HCT116 (cell line): ENCODE results near the gene INPP4A. TPM values are rescaled to one million over a fixed set of nuclear protein-coding genes. Genes with fewer than 3 reads are reported as not detected.

ENCODE experiments used
- ATAC-seq: fragments of 200-7000 bp; cut with Tn5 transposase; 2 replicates; pipeline ENCODE4 v1.9.1; 2020; ENCODE audit warnings: mild to moderate bottlenecking, moderate library complexity
- BruUV-seq: library from RNA; stranded (reverse); fragments of 400-500 nt; replicated peaks from 2 replicates; lab custom pipeline; 2021; lab: Mats Ljungman, UMichigan
- CTCF ChIA-PET: fragments of 300-600 bp; sonication (Branson Sonifier 250); formaldehyde crosslinking; loops from one replicate; lab custom pipeline; 2021; ENCODE audit warnings: antibody characterized with exemption; lab: Charles Lee
- POLR2A ChIA-PET: fragments of 300-600, 350-600 bp; sonication (Branson Sonifier 250); formaldehyde crosslinking; loops from one replicate; lab custom pipeline; 2021; ENCODE audit warnings: antibody characterized with exemption; lab: Charles Lee
- RAD21 ChIA-PET, 2 experiments: fragments of 300-600 bp; sonication (Branson Sonifier 250); formaldehyde crosslinking; loops; one replicate each; lab custom pipeline; 2023; ENCODE audit warnings: low total read pairs in 2 of 2; ENCODE audit not compliant: uncharacterized antibody in 2 of 2, unreplicated experiment in 2 of 2, low non-redundant PET in 1 of 2; lab: Charles Lee
- DNase-seq: peaks from one replicate; pipeline ENCODE4 v3.0.0-alpha.2; 2010; ENCODE audit warnings: low read depth, low spot score
- H2AFZ ChIP-seq: fragments of 200-600 bp; shearing (Covaris generic), sonication (generic); 2 replicates; pipeline ENCODE4 v1.6.1; 2017; ENCODE audit warnings: low read depth, mixed run types, mixed read lengths, antibody characterized with exemption, low read length; ENCODE audit not compliant: poor library complexity, severe bottlenecking
- H3K27ac ChIP-seq: 2 replicates; pipeline ENCODE4 v1.5.1; 2012; ENCODE audit warnings: low read depth, low read length
- H3K27me3 ChIP-seq: fragments of 200-600 bp; sonication (generic); 2 replicates; pipeline ENCODE4 v1.6.1; 2016; ENCODE audit warnings: mixed run types, low read length, mixed read lengths; ENCODE audit not compliant: insufficient read depth
- H3K36me3 ChIP-seq, 2 experiments: fragments of 200-500 bp in 1 of 2; fragments of 200-600 bp in 1 of 2; sonication (Bioruptor generic) in 1 of 2; sonication (generic) in 1 of 2; 2 replicates each; pipeline versions ENCODE4 v1.5.1 to v1.6.1; 2014 to 2016; ENCODE audit warnings: low read length in 2 of 2, inconsistent platforms in 1 of 2, mixed read lengths in 1 of 2, mixed run types in 1 of 2; ENCODE audit not compliant: insufficient read depth in 2 of 2, control insufficient read depth in 1 of 2
- H3K4me1 ChIP-seq, 2 experiments: fragments of 200-600 bp in 1 of 2; sonication (generic) in 1 of 2; 2 replicates each; pipeline versions ENCODE4 v1.5.1 to v1.6.1; 2012 to 2017; ENCODE audit warnings: low read length in 2 of 2, inconsistent platforms in 1 of 2, mild to moderate bottlenecking in 1 of 2, mixed read lengths in 1 of 2, mixed run types in 1 of 2, moderate library complexity in 1 of 2; ENCODE audit not compliant: insufficient read depth in 2 of 2, control insufficient read depth in 1 of 2
- H3K4me2 ChIP-seq: fragments of 200-600 bp; sonication (generic); 2 replicates; pipeline ENCODE4 v1.6.1; 2017; ENCODE audit warnings: mixed run types, low read length, mixed read lengths
- H3K4me3 ChIP-seq, 2 experiments: fragments of 200-600 bp in 1 of 2; sonication (generic) in 1 of 2; replicated peaks in 1 of 2; 2 replicates each; pipeline ENCODE4 v1.5.1; 2011 to 2016; ENCODE audit warnings: low read length in 2 of 2, control low read depth in 1 of 2, low read depth in 1 of 2, mild to moderate bottlenecking in 1 of 2, mixed read lengths in 1 of 2, mixed run types in 1 of 2
- H3K79me2 ChIP-seq: fragments of 200-600 bp; sonication (generic); 2 replicates; pipeline ENCODE4 v1.6.1; 2017; ENCODE audit warnings: mild to moderate bottlenecking, mixed run types, low read length, moderate library complexity, mixed read lengths; ENCODE audit not compliant: insufficient read depth
- H3K9ac ChIP-seq: fragments of 200-600 bp; sonication (generic); 2 replicates; pipeline ENCODE4 v1.6.1; 2016; ENCODE audit warnings: low read length, mixed read lengths
- H3K9me2 ChIP-seq: fragments of 200-600 bp; sonication (generic), shearing (Covaris generic); 2 replicates; pipeline ENCODE4 v1.6.1; 2017; ENCODE audit warnings: mixed run types, mild to moderate bottlenecking, moderate library complexity; ENCODE audit not compliant: insufficient read depth
- H3K9me3 ChIP-seq, 2 experiments: fragments of 200-500 bp in 1 of 2; fragments of 200-600 bp in 1 of 2; sonication (Bioruptor generic) in 1 of 2; sonication (generic) in 1 of 2; 2 replicates each; pipeline ENCODE4 v1.6.1; 2014 to 2017; ENCODE audit warnings: low read length in 2 of 2, mixed read lengths in 2 of 2, inconsistent platforms in 1 of 2, low read depth in 1 of 2, mild to moderate bottlenecking in 1 of 2, mixed run types in 1 of 2, moderate library complexity in 1 of 2; ENCODE audit not compliant: control insufficient read depth in 1 of 2, insufficient read depth in 1 of 2
- H4K20me1 ChIP-seq: fragments of 200-600 bp; sonication (generic), shearing (Covaris generic); 2 replicates; pipeline ENCODE4 v1.6.1; 2017; ENCODE audit warnings: mixed run types, mild to moderate bottlenecking, moderate library complexity; ENCODE audit not compliant: insufficient read depth
- EGR1 ChIP-seq: IDR thresholded peaks from 2 replicates; pipeline ENCODE4 v1.6.1; 2012; ENCODE audit warnings: low read depth
- ELF1 ChIP-seq: IDR thresholded peaks from 2 replicates; pipeline ENCODE4 v1.6.1; 2012; ENCODE audit warnings: low read depth, borderline replicate concordance
- EZH2phosphoT487 ChIP-seq: fragments of 200-600 bp; IDR thresholded peaks from 2 replicates; pipeline ENCODE4 v1.6.1; 2018; ENCODE audit warnings: antibody characterized with exemption, borderline replicate concordance
- POLR2AphosphoS5 ChIP-seq: IDR thresholded peaks from 2 replicates; pipeline ENCODE4 v1.6.1; 2011; ENCODE audit warnings: mild to moderate bottlenecking, low read depth, low read length, moderate library complexity
- SP1 ChIP-seq: IDR thresholded peaks from 2 replicates; pipeline ENCODE4 v1.6.1; 2012; ENCODE audit warnings: low read depth
- YY1 ChIP-seq: IDR thresholded peaks from 2 replicates; pipeline ENCODE4 v1.6.1; 2011; ENCODE audit warnings: low read length, low read depth, moderate library complexity, mild to moderate bottlenecking; ENCODE audit not compliant: insufficient replicate concordance; ENCODE audit errors: extremely low read depth
- ZFX ChIP-seq: fragments of 450-650 bp; IDR thresholded peaks from 2 replicates; pipeline ENCODE4 v1.6.1; 2017
- ZNF274 ChIP-seq: fragments of 200-500 bp; sonication (Bioruptor generic); IDR thresholded peaks from 2 replicates; pipeline ENCODE4 v1.6.1; 2014; ENCODE audit warnings: mild to moderate bottlenecking, low read depth, low read length, inconsistent platforms
- intact Hi-C: fragments of 100-400 bp; cut with micrococcal nuclease; formaldehyde crosslinking; loops from 2 replicates; pipeline ENCODE4 v1.10.0; 2022
- total RNA-seq: library from RNA; stranded (reverse); gene quantifications from one replicate; pipeline ENCODE4 v1.2.1, GENCODE V29; 2021; ENCODE audit not compliant: unreplicated experiment
- TF ChIP-seq, protein P1 (sequence below): IDR thresholded peaks from 2 replicates; pipeline ENCODE4 v1.6.1; 2012
- TF ChIP-seq, protein P2 (sequence below), 3 experiments: fragments of 200-600 bp in 1 of 3; sonication (generic) in 1 of 3; IDR thresholded peaks in 2 of 3; conservative IDR thresholded peaks in 1 of 3; 2 replicates each; pipeline ENCODE4 v1.5.1; 2012 to 2017; ENCODE audit warnings: low read depth in 2 of 3, low read length in 2 of 3, antibody characterized with exemption in 1 of 3, borderline replicate concordance in 1 of 3, control low read depth in 1 of 3, mild to moderate bottlenecking in 1 of 3, mixed read lengths in 1 of 3, mixed run types in 1 of 3, moderate library complexity in 1 of 3; ENCODE audit not compliant: insufficient read depth in 1 of 3
- TF ChIP-seq, protein P3 (sequence below): IDR thresholded peaks from 2 replicates; pipeline ENCODE4 v1.6.1; 2011; ENCODE audit warnings: mild to moderate bottlenecking, low read length, moderate library complexity; ENCODE audit not compliant: insufficient replicate concordance; ENCODE audit errors: extremely low read depth

INPP4A gene
- total RNA-seq, 1 experiment from 2014 or later, result 18.5 TPM

DNA sequence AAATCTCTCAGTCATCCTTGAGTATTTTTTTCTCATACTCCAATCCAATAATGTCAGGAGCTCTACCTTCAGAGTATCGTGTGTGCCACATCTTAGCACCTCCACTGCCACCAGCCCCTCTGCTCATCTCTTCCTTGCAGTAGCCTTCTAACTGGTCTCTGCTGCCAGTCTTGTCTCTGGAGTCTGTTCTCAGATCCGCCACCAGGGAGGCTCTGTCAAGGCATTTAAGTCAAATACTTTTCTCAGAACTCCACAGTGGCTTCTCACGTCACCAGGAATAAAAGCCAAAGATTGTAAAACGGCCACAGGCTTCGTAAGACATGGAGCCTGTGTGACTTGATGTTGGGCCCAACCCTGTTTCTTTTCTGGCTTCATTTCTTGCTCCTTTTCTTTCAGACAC, 170.8 kb downstream of the INPP4A start:
- no peak overlapping the region for H2AFZ ChIP-seq
- intact Hi-C loops, result no loop called here
- H3K9ac ChIP-seq, result no peak overlapping the region
- H3K79me2 ChIP-seq, result peaks cover 11% of the 10 kb centered on the region
- H3K9me2 ChIP-seq, result no peaks in the 10 kb centered on the region
- peak; percentile 52; the same call in 1 of the 2 replicates for ATAC-seq
- H3K4me1 ChIP-seq, result no peaks in the 10 kb centered on the region
- no peak for DNase-seq
- no peak overlapping the region for H3K27ac ChIP-seq
- TF ChIP-seq, protein P1, sequence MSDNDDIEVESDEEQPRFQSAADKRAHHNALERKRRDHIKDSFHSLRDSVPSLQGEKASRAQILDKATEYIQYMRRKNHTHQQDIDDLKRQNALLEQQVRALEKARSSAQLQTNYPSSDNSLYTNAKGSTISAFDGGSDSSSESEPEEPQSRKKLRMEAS, result no peak
- TF ChIP-seq, protein P2, sequence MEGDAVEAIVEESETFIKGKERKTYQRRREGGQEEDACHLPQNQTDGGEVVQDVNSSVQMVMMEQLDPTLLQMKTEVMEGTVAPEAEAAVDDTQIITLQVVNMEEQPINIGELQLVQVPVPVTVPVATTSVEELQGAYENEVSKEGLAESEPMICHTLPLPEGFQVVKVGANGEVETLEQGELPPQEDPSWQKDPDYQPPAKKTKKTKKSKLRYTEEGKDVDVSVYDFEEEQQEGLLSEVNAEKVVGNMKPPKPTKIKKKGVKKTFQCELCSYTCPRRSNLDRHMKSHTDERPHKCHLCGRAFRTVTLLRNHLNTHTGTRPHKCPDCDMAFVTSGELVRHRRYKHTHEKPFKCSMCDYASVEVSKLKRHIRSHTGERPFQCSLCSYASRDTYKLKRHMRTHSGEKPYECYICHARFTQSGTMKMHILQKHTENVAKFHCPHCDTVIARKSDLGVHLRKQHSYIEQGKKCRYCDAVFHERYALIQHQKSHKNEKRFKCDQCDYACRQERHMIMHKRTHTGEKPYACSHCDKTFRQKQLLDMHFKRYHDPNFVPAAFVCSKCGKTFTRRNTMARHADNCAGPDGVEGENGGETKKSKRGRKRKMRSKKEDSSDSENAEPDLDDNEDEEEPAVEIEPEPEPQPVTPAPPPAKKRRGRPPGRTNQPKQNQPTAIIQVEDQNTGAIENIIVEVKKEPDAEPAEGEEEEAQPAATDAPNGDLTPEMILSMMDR (IDR thresholded peaks at IDR 0.05 in 2 of 3, conservative IDR thresholded peaks at IDR 0.05 in 1 of 3; ENCODE audit: borderline replicate concordance in 1 of 3, insufficient read depth in 1 of 3, low read depth in 2 of 3, low read length in 2 of 3), result peak in 2 of 3 experiments; percentile 26 to 30; a peak in 2 of 6 replicates
- CTCF ChIA-PET, result no interaction called here
- no TSS peak for BruUV-seq
- no peaks in the 10 kb centered on the region for H3K9me3 ChIP-seq
- H4K20me1 ChIP-seq, result no peaks in the 10 kb centered on the region
- H3K4me2 ChIP-seq, result no peak overlapping the region
- RAD21 ChIA-PET, result no interaction called here
- H3K36me3 ChIP-seq, result peaks cover 19 to 27% of the 10 kb centered on the region in 2 experiments; a peak in 3 of 4 replicates
- no peaks in the 10 kb centered on the region for H3K27me3 ChIP-seq
- POLR2A ChIA-PET, result no interaction called here
- no peak overlapping the region for H3K4me3 ChIP-seq

DNA sequence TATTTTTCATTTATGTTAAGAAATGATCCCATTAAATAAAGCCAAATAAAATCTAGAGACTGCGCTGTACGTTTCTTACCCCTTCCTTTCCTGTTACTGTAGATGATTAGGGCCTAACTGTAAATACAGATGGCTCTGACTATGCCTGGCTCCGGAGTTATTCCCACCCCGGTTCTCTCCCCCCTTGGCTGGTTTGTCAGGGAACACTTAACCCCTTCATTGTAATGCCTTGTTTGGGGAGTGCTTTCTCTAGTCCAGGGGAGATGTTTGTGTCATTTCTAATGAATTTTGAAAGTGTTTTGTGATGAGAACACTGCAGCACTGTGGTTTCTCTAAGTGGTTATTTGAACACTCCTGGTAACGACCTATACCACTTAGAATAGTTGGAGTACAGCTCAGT, 172.5 kb downstream of the INPP4A start:
- H3K4me1 ChIP-seq, result no peaks in the 10 kb centered on the region
- H2AFZ ChIP-seq, result no peak overlapping the region
- H3K27me3 ChIP-seq, result no peaks in the 10 kb centered on the region
- no peak overlapping the region for H3K27ac ChIP-seq
- RAD21 ChIA-PET, result no interaction called here
- no peaks in the 10 kb centered on the region for H3K9me3 ChIP-seq
- intact Hi-C loops, result no loop called here
- H3K9me2 ChIP-seq, result no peaks in the 10 kb centered on the region
- DNase-seq (no peak), ATAC-seq (no peak)
- POLR2A ChIA-PET, result no interaction called here
- no peaks in the 10 kb centered on the region for H3K79me2 ChIP-seq
- H3K4me2 ChIP-seq, result no peak overlapping the region
- peaks cover 10 to 15% of the 10 kb centered on the region in 2 experiments; a peak in 3 of 4 replicates for H3K36me3 ChIP-seq
- no TSS peak for BruUV-seq
- H4K20me1 ChIP-seq, result no peaks in the 10 kb centered on the region
- H3K4me3 ChIP-seq, result no peak overlapping the region
- CTCF ChIA-PET, result no interaction called here
- H3K9ac ChIP-seq, result no peak overlapping the region
- TF ChIP-seq POLR2AphosphoS5 (no peak), EGR1 (no peak), EZH2phosphoT487 (no peak), ELF1 (no peak), ZFX (no peak), YY1 (no peak), SP1 (no peak), ZNF274 (no peak)
- TF ChIP-seq, protein P2 (IDR thresholded peaks at IDR 0.05 in 2 of 3, conservative IDR thresholded peaks at IDR 0.05 in 1 of 3; ENCODE audit: borderline replicate concordance in 1 of 3, insufficient read depth in 1 of 3, low read depth in 2 of 3, low read length in 2 of 3), result no peak
- TF ChIP-seq, protein P3, sequence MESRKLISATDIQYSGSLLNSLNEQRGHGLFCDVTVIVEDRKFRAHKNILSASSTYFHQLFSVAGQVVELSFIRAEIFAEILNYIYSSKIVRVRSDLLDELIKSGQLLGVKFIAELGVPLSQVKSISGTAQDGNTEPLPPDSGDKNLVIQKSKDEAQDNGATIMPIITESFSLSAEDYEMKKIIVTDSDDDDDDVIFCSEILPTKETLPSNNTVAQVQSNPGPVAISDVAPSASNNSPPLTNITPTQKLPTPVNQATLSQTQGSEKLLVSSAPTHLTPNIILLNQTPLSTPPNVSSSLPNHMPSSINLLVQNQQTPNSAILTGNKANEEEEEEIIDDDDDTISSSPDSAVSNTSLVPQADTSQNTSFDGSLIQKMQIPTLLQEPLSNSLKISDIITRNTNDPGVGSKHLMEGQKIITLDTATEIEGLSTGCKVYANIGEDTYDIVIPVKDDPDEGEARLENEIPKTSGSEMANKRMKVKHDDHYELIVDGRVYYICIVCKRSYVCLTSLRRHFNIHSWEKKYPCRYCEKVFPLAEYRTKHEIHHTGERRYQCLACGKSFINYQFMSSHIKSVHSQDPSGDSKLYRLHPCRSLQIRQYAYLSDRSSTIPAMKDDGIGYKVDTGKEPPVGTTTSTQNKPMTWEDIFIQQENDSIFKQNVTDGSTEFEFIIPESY, result no peak
